ENCODE data around the gene OBI1.
A peak's percentile ranks its signal among the peaks of the same experiment; 100 is the strongest.

Gene OBI1

GRCh38 chr13:78638216-78638615 is 20.7 kb downstream of the OBI1 start:
- DNase-seq = no peak

GRCh38 chr13:78636495-78636894 is 22.5 kb downstream of the OBI1 start:
- DNase-seq = no peak

- no peak for DNase-seq
Measured at GRCh38 chr13:78632996-78633395, 26.0 kb downstream of the OBI1 start.

GRCh38 chr13:78631077-78631476 is 27.9 kb downstream of the OBI1 start:
- DNase-seq = no peak

- DNase-seq = no peak
Measured at GRCh38 chr13:78630511-78630910, 28.4 kb downstream of the OBI1 start.

- DNase-seq = no peak
Measured at GRCh38 chr13:78625384-78625783, 33.6 kb downstream of the OBI1 start.

- no peak for DNase-seq
Measured at GRCh38 chr13:78623132-78623531, 35.8 kb downstream of the OBI1 start.

- no peak for DNase-seq
Measured at GRCh38 chr13:78620936-78621470, 38.0 kb downstream of the OBI1 start.

- no peak for DNase-seq
Measured at GRCh38 chr13:78618411-78618810, 40.5 kb downstream of the OBI1 start.

GRCh38 chr13:78611040-78611439 is 47.9 kb downstream of the OBI1 start:
- DNase-seq = no peak

- no peak for DNase-seq
Measured at GRCh38 chr13:78610381-78610883, 48.5 kb downstream of the OBI1 start.

GRCh38 chr13:78609464-78610205 is 49.3 kb downstream of the OBI1 start:
- DNase-seq = no peak

GRCh38 chr13:78608688-78609463 is 50.1 kb downstream of the OBI1 start:
- DNase-seq = no peak

- no peak for DNase-seq
Measured at GRCh38 chr13:78608252-78608687, 50.7 kb downstream of the OBI1 start.

GRCh38 chr13:78607409-78608251 is 51.3 kb downstream of the OBI1 start:
- DNase-seq = no peak

GRCh38 chr13:78606471-78607408 is 52.2 kb downstream of the OBI1 start:
- no peak for DNase-seq

GRCh38 chr13:78604782-78605611 is 54.0 kb downstream of the OBI1 start:
- no peak for DNase-seq

- peak; percentile 58 for DNase-seq
Measured at GRCh38 chr13:78603240-78603957, 55.6 kb downstream of the OBI1 start, which contains the start of gene POU4F1. Gene POU4F1, minus strand, starts transcription at chr13:78603552. Its CDS starts 226 bp downstream, at chr13:78603326.

GRCh38 chr13:78602561-78603239 is 56.3 kb downstream of the OBI1 start:
- DNase-seq = no peak

Data from SHP77 treated with DMSO at 0.1 percent for 48 hours (cell line).